ENCODE measurements around the gene ASB13. TPM values are rescaled to one million over a fixed set of nuclear protein-coding genes. Genes with fewer than 3 reads are reported as not detected.

The ASB13 gene
- total and polyA plus RNA-seq, 2 experiments from 2014 or later: 11.6 to 20.2 TPM

GRCh38 chr10:5632446-5632845 is 33.9 kb downstream of the ASB13 start:
- Histone ChIP-seq H2AFZ (no peak overlapping the region), H3K4me3 (no peak overlapping the region), H4K20me1 (replicated peaks; ENCODE audit: insufficient read depth) (no peaks in the 10 kb centered on the region), H3K79me2 (replicated peaks; ENCODE audit: insufficient read depth) (no peaks in the 10 kb centered on the region), H3K27me3 (ENCODE audit: insufficient read depth) (no peaks in the 10 kb centered on the region), H3K36me3 (ENCODE audit: insufficient read depth) (no peaks in the 10 kb centered on the region), H3K9me2 (ENCODE audit: insufficient read depth) (no peaks in the 10 kb centered on the region), H3K27ac (ENCODE audit: low read depth) (no peak overlapping the region), H3F3A (replicated peaks; ENCODE audit: low read depth) (0 out of 2 replicates have a peak, but pooled peaks cover 8% of the 10 kb centered on the region), H3K4me1 (ENCODE audit: insufficient read depth) (peaks cover 5% of the 10 kb centered on the region; the same call in 1 of the 2 replicates), H3K4me2 (no peak overlapping the region)
- no peak for ATAC-seq
- H3K4me3 Mint-ChIP-seq: no peak overlapping the region
- H3K27ac Mint-ChIP-seq: no peak overlapping the region
- no peaks in the 10 kb centered on the region for H3K9me3 Mint-ChIP-seq
- H3K36me3 Mint-ChIP-seq (ENCODE audit: low read depth): no peaks in the 10 kb centered on the region
- H3K4me1 Mint-ChIP-seq: peaks cover 4% of the 10 kb centered on the region
- no peak for DNase-seq (ENCODE audit: low spot score)
- no peak for TF ChIP-seq REST (IDR thresholded peaks at IDR 0.05; ENCODE audit: unreplicated experiment)
- no peak for TF ChIP-seq ZNF462 (CRISPR knock-in tag; IDR thresholded peaks at IDR 0.05)
- no peak for TF ChIP-seq EZH2phosphoT487 (IDR thresholded peaks at IDR 0.05; ENCODE audit: unreplicated experiment)
- no peak for TF ChIP-seq ZNF331 (CRISPR knock-in tag; IDR thresholded peaks at IDR 0.05; ENCODE audit: low read depth)
- TF ChIP-seq CREB1 (CRISPR knock-in tag; IDR thresholded peaks at IDR 0.05; ENCODE audit: low read depth): no peak
- no peak for TF ChIP-seq STAT1 (IDR thresholded peaks at IDR 0.05; ENCODE audit: unreplicated experiment)
- TF ChIP-seq EZH2 (IDR thresholded peaks at IDR 0.05; ENCODE audit: low read depth, unreplicated experiment): no peak
- no peak for TF ChIP-seq JUNB (IDR thresholded peaks at IDR 0.05; ENCODE audit: unreplicated experiment)
- TF ChIP-seq ZNF114 (CRISPR knock-in tag; IDR thresholded peaks at IDR 0.05): no peak
- TF ChIP-seq NANOG (IDR thresholded peaks at IDR 0.05; ENCODE audit: borderline replicate concordance): no peak
- no peak for TF ChIP-seq ETS1 (IDR thresholded peaks at IDR 0.05)
- no peak for TF ChIP-seq CTCF (conservative IDR thresholded peaks at IDR 0.05; ENCODE audit: low read depth in 2 of 2)
- no peak for TF ChIP-seq POLR2AphosphoS5 (IDR thresholded peaks at IDR 0.05; ENCODE audit: low read depth)
- H3K27me3 Mint-ChIP-seq (ENCODE audit: insufficient read depth, low read depth, poor library complexity): peaks cover 1% of the 10 kb centered on the region

All from GM23338 (cell line).